HG03135 (cell line): ENCODE measurements around the gene LRRIQ4.

ENCODE experiments used
- ATAC-seq: cut with Tn5 transposase; IDR thresholded peaks from one replicate; pipeline ENCODE4 v1.9.1; 2021; ENCODE audit warnings: mild to moderate bottlenecking, moderate library complexity; ENCODE audit not compliant: unreplicated experiment

LRRIQ4 gene

GRCh38 chr3:169812332-169813235 lies at the start of gene LRRIQ4, which contains the start of gene LRRC34:
LRRIQ4 (plus strand) TSS chr3:169812870; CDS start chr3:169821922, 9,052 bp downstream.
LRRC34 (minus strand) TSS chr3:169812904; CDS start chr3:169812548, 356 bp downstream.
- ATAC-seq = peak; percentile 67

- peak; percentile 33 for ATAC-seq
These were observed 48.3 kb upstream of the LRRIQ4 start for GRCh38 chr3:169764312-169764881.

DNA sequence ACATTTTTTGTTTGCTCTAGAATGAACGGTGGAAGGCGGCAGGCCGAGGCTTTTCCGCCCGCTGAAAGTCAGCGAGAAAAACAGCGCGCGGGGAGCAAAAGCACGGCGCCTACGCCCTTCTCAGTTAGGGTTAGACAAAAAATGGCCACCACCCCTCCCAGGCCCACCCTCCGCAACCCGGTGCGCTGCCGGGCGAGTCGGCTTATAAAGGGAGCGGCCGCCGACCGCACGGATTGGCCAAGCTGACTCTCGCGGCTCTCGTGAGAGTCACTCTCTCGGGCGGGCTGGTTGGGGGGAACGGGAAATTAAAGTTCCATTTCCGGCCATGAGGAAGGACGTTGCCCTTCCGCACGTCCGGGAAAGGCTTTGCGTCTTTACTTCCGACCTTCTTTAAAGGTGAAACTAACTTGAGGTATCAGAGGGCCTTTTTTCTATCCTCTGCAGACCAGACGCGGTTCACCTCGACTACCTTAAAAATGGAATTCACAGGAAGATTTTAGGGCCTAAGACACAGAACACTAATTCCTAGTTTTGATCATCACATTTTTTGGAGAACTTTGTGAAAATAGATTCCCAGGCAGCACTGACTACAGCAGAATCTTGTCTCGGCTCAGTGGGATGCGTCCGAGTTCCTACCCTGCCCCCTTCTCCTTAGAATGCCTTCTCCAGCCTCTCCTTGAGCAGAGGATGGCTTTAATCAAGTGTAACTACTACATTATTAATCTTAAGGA lies 47.6 kb upstream of the LRRIQ4 start, which contains the start of gene TERC:
Gene TERC (minus strand): TSS at position 179 of the 731 bp plus-strand sequence.
- peak; percentile 74 for ATAC-seq

GRCh38 chr3:169769287-169770181 lies 43.1 kb upstream of the LRRIQ4 start, which contains the start of gene ACTRT3:
ACTRT3 (minus strand) TSS chr3:169769561; CDS start chr3:169769520, 41 bp downstream.
- peak; percentile 24 for ATAC-seq

GRCh38 chr3:169771497-169772304 lies 41.0 kb upstream of the LRRIQ4 start:
- no peak for ATAC-seq

GRCh38 chr3:169772305-169772896 lies 40.3 kb upstream of the LRRIQ4 start:
- peak; percentile 4 for ATAC-seq

GRCh38 chr3:169772897-169773816 lies 39.5 kb upstream of the LRRIQ4 start, which contains the start of gene MYNN:
MYNN (plus strand) TSS chr3:169773396; CDS start chr3:169774296, 900 bp downstream.
- ATAC-seq = peak; percentile 84

DNA sequence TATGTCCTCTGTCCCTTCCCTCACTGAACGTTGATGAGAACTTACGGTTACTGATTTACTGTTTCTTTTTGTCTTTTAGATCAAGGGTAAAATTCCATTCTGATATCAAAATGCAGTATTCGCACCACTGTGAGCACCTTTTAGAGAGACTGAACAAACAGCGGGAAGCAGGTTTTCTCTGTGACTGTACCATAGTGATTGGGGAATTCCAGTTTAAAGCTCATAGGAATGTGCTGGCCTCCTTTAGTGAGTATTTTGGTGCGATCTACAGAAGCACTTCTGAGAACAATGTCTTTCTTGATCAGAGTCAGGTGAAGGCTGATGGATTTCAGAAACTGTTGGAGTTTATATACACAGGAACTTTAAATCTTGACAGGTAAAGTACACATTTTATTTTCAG lies 38.5 kb upstream of the LRRIQ4 start:
- ATAC-seq = no peak

DNA sequence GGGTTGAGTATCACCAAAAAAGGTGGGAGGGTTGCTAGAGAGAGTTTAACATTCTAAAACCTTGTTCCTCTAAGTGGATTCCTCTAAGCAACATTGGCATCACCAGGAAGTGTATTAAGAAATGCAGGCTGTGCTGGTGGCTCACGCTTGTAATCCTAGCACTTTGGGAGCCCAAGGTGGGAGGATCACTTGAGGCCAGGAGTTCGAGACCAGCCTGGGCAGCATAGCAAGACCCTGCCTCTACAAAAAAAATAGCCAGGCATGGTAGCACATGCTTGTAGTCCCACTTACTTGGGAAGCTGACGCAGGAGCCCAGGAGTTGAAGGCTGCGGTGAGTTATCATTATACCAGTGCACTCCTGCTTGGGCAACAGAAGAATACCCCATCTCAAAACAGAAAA lies 34.8 kb upstream of the LRRIQ4 start:
- ATAC-seq = no peak

GRCh38 chr3:169780742-169781141 lies 31.9 kb upstream of the LRRIQ4 start:
- no peak for ATAC-seq

- ATAC-seq = no peak
These were observed 31.3 kb upstream of the LRRIQ4 start for GRCh38 chr3:169781209-169781855.

DNA sequence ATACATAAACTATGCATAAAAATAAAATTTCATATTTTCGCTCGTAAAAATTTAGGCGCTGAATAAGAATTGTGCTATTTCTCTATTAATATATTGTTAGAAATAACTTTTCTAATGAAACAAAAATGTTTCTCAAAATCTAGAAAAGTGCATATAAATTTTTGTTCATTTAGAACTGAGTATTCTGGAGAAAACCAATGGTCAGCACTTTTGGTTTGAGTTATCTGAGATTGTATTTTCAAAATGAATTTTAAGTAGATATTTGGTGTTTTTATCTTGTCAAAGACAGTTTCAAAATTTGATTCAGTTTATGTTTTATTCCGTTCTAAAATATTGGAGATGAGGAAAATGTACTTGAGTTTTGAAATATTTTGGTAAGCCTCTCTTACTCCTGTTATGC lies 25.6 kb upstream of the LRRIQ4 start:
- no peak for ATAC-seq

GRCh38 chr3:169787791-169788190 lies 24.9 kb upstream of the LRRIQ4 start:
- no peak for ATAC-seq

- no peak for ATAC-seq
These were observed 22.5 kb upstream of the LRRIQ4 start for GRCh38 chr3:169790219-169790618.

DNA sequence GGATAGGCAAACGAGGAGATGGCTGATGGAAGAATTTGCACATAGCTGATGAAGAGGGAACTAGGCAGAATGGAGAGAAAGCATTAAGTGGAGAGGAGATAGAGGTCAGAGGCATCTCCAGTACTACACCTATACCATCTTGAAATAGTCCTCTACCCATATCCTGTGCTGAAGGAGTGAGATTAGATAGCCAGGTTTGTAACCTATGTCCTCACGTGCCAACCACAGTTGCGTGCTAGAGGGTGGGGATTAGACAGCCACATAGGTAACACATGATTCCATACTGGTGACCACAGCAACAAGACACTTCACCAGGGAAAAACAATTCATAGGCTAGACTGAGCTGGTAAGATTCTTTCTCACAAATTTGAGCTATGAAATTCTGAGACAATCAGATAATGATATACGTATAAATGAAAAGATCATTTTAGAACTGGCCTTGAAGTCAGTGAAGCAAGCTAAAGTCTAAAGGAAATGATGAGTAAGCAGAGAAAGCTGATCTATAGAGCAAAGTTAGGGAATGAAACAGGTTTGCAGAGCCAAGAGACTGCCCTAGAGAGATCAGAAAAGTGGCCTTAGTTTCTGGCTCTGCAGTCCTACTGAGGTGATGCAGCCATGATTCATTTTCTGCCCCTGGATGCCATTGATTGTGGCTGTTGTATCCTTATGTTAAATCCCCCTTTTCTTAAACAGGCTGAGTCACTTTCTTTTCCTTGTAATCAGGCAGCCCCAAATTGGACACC lies 21.8 kb upstream of the LRRIQ4 start:
- ATAC-seq = no peak

GRCh38 chr3:169792359-169792758 lies 20.3 kb upstream of the LRRIQ4 start:
- no peak for ATAC-seq

DNA sequence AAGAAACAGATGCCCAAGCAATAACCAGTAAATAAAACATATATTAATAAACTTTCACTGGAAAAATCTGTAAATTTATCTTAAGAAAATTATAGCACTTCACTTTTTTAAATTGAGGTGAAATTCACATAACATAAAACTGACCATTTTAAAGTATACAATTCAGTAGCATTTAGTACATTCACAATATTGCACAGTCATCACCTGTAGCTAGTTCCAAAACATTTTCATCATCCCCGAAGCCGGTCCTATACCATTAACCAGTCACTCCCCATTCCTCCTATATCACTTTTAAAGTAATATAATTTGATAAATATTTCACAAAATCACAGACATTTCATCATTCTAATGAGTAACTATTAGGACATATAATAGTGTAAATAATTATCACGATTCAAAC lies 8.0 kb upstream of the LRRIQ4 start:
- no peak for ATAC-seq
